LHCN-M2 (cell line): ENCODE data around the gene CCDC102B. TPM values are rescaled to one million over a fixed set of nuclear protein-coding genes. Genes with fewer than 3 reads are reported as not detected.
"Not testable (repeated sequence)": the region's sequence is repeated elsewhere in the genome, so short reads cannot be mapped to it uniquely, and the experiment has no call there.

Experiments used
- DNase-seq: peaks from one replicate; pipeline ENCODE4 v3.0.0-alpha.2; 2012; ENCODE audit warnings: low read depth
- total RNA-seq: library from RNA; depleted of rRNA; stranded (reverse); fragments of >200 nt; gene quantifications from 2 replicates; pipeline ENCODE4 v1.2.3, GENCODE V29; 2014

Gene CCDC102B
- total RNA-seq, 1 experiment from 2014 or later, result 13.6 TPM

- DNase-seq, result no peak
Measured at GRCh38 chr18:68969027-68969426, 171.1 kb downstream of the CCDC102B start.

DNA sequence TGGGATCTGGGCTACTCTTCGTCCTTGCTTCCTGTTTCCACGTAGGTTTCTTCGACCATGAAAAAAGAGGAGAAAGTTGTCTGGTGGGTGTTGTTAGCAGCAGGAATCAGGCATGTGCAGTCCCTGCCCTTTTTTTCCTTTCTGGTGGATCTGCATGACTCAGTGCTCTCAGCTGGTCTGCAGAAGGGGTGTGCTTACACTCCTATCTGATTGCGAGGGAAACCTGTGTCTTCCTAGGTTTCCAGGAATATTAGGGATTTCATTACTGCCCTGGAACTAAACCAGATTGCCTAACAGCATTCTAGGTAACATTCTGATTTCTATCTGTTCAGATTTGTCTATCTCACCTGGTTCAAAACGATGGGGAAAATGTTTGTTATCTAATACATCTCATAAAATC lies 174.3 kb downstream of the CCDC102B start:
- DNase-seq, result peak; percentile 22

GRCh38 chr18:68979737-68980136 lies 181.9 kb downstream of the CCDC102B start:
- DNase-seq, result peak; percentile 46

DNA sequence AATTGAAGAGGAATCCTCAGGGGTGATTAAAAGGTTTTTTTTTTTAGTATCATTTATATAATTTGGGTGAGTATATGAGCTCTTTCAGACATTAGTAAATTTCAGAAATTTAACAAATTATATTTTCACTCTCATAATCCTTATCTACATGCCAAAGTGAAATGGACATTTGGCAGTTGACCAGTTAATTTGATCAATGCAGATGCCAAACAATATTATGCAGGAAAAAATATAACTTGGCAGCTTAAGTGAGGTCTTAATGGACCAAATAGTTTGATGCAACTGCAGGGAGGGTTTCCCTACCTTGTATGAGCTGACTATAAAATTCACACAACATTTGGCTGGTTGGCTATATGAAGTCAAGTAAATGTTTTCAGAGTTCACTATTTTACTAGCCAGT lies 185.2 kb downstream of the CCDC102B start:
- no peak for DNase-seq

- DNase-seq, result peak; percentile 17
Measured at GRCh38 chr18:68984342-68984741, 186.5 kb downstream of the CCDC102B start.

DNA sequence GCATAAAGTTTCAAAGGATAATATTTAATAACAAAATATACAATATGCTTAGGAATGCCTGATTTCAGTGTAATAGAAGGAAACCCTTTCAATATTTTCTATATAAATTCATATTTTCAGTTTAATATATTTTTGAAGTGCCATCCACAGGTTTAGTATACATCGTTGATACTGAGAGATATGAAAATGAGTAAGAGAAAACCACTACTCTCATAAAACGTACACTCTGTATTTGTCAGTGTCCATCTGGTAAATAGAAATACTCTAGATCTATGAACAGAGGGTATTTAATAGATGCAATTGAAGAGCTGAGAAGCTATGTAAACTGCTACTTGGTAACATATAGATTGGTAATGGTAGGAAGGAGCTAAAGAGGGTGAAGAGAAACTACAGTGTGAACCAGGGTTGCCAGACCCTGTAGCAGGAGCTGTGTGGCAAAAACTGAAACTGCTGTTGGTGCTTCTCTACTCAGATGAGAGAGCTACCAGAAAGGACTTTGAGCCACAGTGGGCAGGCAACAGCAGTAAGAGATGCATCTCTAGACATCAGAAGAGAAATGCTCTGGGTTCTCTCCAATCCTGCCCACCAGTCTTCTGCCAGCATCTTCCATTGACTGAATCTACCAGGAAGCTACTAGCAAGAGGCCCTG lies 187.4 kb downstream of the CCDC102B start:
- DNase-seq, result no peak

DNA sequence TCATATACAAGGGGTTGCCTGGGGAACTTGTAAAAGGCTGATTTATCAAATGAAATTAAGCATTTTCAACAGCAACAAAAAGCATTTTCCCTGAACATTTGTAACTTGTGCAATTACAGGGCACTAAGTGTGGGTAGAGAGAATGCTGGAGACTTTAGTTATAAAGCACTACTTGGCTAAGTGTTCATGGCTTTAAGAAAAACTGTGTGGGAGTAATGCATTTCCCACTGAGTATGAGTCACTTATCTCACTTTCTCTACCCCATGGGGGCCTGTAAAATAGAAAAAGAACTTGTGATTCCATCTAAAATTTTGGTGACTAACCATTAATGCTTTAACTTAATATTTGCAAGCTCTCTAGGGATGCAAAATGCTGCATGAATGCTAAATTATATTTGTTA lies 193.4 kb downstream of the CCDC102B start:
- peak; percentile 76 for DNase-seq

DNA sequence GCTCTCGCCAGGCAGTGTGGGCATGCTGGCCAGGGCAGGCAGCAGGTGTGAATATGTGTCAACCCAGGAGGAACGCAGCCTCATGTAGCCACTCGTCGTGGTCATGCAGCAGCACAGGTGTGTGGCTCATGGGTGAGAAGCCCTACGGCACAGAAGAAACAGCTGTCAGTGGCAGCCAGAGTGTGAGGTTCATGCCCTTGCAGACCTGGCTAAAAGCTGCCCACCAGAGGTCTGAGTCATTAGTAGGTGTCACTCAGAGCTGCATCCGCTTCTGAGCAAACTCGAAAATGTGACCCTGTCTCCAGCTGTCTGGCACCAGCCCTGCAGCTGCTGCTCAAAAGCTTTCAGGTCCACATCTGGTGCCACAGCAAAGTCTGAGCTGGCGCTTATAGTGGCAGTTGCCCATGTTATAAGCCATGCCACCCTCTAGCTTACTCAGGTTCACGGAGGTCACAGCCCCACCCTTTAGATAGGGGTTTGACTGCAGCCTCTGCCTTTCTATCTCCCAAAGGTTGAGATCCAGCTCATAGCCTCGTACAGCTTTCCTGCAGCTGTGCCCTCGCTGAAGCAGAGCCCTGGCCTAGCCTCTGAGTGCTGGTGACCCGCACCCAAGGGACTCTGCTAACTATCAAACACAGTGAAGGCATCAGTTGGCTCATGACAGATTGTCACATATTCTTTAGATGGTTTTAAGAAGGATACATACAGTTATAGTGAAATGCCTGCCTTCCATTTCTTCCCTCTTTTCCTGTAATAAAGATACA lies 195.0 kb downstream of the CCDC102B start:
- peak; percentile 88 for DNase-seq

- DNase-seq, result no peak
Measured at GRCh38 chr18:68995675-68996074, 197.8 kb downstream of the CCDC102B start.

DNA sequence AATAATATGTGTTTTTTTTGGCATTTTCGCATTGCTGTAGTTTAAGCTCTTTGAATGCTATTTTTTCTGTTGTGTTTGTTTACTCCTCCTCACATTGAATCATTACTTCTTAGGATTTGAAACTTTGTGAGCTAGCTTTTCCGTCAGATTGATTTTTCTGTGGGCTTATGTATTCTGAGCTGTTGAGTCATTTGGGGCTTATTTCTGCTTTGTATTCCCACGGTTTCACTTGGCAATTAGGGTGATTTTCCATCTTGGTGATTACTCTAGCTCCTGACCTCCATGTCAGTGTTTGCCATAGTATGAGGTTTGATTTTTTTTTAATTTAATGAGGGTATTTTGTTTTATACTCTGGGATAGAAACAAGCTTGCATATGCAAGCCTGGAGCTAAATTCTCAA lies 200.0 kb downstream of the CCDC102B start:
- peak; percentile 28 for DNase-seq

DNA sequence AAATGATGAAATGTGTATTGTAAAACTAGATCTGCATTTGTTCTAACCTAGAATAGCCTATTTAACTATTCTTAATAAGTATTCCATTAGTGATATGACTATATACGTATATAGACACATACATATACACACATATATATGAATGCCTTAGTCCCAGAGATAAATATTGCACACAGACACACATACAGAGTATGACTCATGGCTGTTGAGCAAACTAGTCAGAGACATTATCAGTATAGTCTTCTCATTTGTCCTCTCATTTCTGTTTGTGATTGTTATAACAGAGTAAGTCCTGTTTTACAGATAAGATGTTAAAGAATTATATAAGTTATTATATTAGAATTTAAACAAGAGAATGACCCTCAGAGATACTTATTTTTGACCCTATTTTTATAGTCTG lies 202.5 kb downstream of the CCDC102B start:
- peak; percentile 14 for DNase-seq

DNA sequence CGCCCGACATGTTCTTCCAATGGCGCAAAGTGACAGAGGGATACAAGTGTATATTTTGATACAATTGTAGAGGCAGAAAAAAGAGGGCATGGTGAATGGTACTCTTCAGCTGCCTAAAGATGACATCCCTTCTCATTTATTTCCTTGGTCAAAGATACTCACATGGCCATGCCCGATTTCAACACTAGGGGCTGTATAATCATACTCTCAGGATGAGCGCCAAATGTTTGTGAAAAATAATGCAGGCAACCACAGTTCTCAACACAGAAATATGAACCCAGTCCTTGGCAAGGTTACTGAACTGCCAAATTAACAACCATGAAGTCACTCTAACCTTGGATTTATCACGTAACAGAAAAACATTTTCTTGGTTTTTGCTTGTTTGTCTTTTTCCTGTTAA lies 204.4 kb downstream of the CCDC102B start:
- peak; percentile 49 for DNase-seq

DNA sequence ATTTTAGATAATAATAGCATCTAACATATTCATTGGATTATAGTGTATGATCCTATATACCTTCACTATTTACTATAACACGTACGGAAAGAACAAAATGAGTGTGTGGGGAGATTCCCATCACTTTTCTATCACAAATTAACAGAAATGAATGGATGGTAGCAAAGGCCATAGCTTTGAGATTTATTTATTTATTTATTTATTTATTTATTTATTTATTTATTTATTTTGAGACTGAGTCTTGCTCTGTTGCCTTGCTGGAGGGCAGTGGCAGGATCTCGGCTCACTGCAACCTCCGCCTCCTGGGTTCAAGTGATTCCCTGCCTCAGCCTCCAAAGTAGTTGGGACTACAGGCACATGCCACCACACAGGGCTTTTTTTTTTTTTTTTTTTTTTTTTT lies 208.3 kb downstream of the CCDC102B start:
- DNase-seq, result not testable (repeated sequence)

- no peak for DNase-seq
Measured at GRCh38 chr18:69008538-69008937, 210.7 kb downstream of the CCDC102B start.

DNA sequence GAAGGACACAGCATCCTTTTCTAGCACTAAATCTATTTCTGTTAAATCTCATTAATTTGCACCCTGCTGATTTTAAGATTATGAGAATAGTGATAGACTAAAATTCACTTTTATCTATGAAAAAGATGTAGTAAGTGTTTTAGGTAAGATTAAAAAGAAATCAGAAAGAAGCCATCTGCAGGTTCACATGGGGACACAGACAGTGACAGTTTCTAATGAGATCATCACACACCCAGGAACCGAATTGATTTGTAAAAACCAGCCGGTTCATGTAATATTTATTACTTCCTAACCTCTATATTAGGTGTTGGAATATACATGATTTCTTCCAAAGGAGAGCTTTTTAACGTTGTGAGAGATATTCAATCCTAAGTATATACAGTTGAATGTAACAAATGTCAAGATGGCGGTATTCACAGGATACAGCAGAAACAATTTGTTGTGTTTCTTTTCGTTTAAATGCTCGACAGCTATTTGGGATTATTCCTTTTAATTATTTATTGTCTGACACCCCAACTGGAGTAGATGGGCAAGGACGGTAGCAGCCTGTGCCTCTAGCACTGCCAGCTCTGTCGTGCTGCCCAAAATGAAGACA lies 223.4 kb downstream of the CCDC102B start:
- no peak for DNase-seq

DNA sequence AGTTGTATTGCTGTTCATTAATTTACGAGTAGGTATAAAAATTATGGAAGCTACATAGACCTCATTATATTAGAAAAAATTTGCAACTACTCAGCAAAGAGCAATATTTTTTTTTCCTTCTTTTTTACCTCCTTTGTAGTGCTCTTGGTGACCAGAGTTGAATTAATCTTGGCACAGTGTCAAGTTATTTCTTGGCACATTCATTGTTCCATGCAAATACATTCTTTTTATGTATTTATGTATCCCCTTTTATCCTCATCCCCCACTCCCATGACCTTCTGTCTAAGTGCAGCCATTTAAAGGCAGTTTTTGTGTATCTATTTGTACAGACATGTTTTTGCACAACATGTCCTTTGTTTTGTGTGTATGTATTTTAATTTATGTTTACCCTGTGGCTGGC lies 224.5 kb downstream of the CCDC102B start:
- DNase-seq, result no peak

- DNase-seq, result no peak
Measured at GRCh38 chr18:69031571-69031970, 233.7 kb downstream of the CCDC102B start.

DNA sequence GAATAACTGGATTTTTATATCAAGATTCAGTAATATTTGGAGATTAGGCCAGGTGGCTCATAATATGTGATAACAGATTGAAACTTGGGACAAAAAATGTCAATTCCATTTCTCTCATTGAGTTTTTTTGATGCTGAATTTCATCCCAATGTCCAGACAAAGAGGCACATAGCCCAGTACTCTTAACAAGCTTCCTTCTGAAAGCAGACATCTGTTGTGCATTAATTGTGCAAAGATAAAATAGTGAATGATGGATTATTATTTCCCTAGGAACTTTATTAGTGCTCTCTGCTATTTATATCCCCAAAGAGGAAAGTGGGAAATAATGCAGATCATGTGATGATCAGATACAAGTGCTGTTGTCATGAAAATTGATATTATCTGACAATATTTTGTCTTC lies 234.1 kb downstream of the CCDC102B start:
- DNase-seq, result no peak

GRCh38 chr18:69035756-69036155 lies 237.9 kb downstream of the CCDC102B start:
- no peak for DNase-seq

- no peak for DNase-seq
Measured at GRCh38 chr18:69044215-69044614, 246.3 kb downstream of the CCDC102B start.

DNA sequence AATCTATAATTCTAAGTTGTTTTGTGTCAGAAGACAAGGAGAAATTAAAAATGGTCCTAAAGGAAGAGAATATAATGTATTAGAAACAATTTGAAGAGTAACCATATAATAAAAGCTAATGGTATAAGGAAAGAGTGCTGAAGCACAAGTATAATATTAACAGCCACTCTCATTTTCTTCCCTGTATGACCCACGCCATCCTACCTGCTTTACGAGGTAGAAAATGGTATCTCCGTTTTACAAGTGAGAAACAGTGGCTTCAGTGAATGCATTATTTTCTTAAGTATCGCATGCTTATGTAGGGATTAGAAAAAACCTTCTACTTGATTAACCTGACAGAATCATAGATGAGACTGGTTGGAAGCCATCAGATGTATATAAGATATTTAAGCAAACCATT lies 266.2 kb downstream of the CCDC102B start:
- no peak for DNase-seq

GRCh38 chr18:69067048-69067447 lies 269.2 kb downstream of the CCDC102B start:
- DNase-seq, result no peak

- DNase-seq, result no peak
Measured at GRCh38 chr18:69071680-69072079, 273.8 kb downstream of the CCDC102B start.
